GM12891 (cell line): ENCODE data around the gene PDZRN3.

ENCODE experiments used
- PAX5 ChIP-seq: IDR thresholded peaks from 2 replicates; pipeline ENCODE4 v1.6.1; 2011; ENCODE audit warnings: low read length, moderate library complexity, mild to moderate bottlenecking; ENCODE audit not compliant: insufficient read depth, severe bottlenecking
- POLR2A ChIP-seq: IDR thresholded peaks from 2 replicates; pipeline ENCODE4 v1.6.1; 2011; ENCODE audit warnings: low read depth, low read length, control low read depth
- POLR2AphosphoS5 ChIP-seq: IDR thresholded peaks from 2 replicates; pipeline ENCODE4 v1.6.1; 2011; ENCODE audit warnings: low read depth, low read length, control low read depth
- TAF1 ChIP-seq: IDR thresholded peaks from 2 replicates; pipeline ENCODE4 v1.6.1; 2011; ENCODE audit warnings: low read depth, low read length, control low read depth

- no peak for TF ChIP-seq POLR2A
- TF ChIP-seq TAF1: no peak
- no peak for TF ChIP-seq POLR2AphosphoS5
- TF ChIP-seq PAX5: no peak
Measured at GRCh38 chr3:73401616-73402279, 223.0 kb downstream of the PDZRN3 start.
